ENCODE results near the gene PALD1.

The PALD1 gene

GRCh38 chr10:70437721-70438120 lies 40.8 kb upstream of the PALD1 start:
- no peaks in the 10 kb centered on the region for H3K79me2 ChIP-seq (ENCODE audit: insufficient read depth, low read length)

GRCh38 chr10:70440296-70441160 lies 38.0 kb upstream of the PALD1 start:
- Histone ChIP-seq H3K4me3 (ENCODE audit: insufficient read depth, low read length, poor library complexity, severe bottlenecking) (no peak overlapping the region), H3K9me2 (replicated peaks; ENCODE audit: insufficient read depth, low read length) (no peaks in the 10 kb centered on the region), H3K36me3 (ENCODE audit: low read length) (no peaks in the 10 kb centered on the region), H3F3A (ENCODE audit: insufficient read depth) (no peaks in the 10 kb centered on the region), H3K27ac (ENCODE audit: low read depth, low read length) (no peak overlapping the region), H4K20me1 (ENCODE audit: low read depth, low read length) (no peaks in the 10 kb centered on the region), H3K79me2 (ENCODE audit: insufficient read depth, low read length) (no peaks in the 10 kb centered on the region), H2AFZ (ENCODE audit: low read depth, low read length, severe bottlenecking) (no peak overlapping the region), H3K9ac (ENCODE audit: low read length) (no peak overlapping the region), H3K4me2 (ENCODE audit: low read depth, low read length, poor library complexity, severe bottlenecking) (no peak overlapping the region), H3K27me3 (ENCODE audit: low read length) (no peaks in the 10 kb centered on the region), H3K9me3 (ENCODE audit: insufficient read depth, low read length) (no peaks in the 10 kb centered on the region)
- TF ChIP-seq EZH2phosphoT487 (conservative IDR thresholded peaks at IDR 0.05; ENCODE audit: low read length) (no peak), CTCF (IDR thresholded peaks at IDR 0.05; ENCODE audit: insufficient read depth, low read length, poor library complexity, severe bottlenecking) (no peak)

More at GRCh38 chr10:70437721-70438120, 40.8 kb upstream of the PALD1 start:
- Histone ChIP-seq H3K4me3 (ENCODE audit: insufficient read depth, low read length, poor library complexity, severe bottlenecking) (no peak overlapping the region), H3K9ac (ENCODE audit: low read length) (no peak overlapping the region), H3F3A (ENCODE audit: insufficient read depth) (no peaks in the 10 kb centered on the region), H3K4me2 (ENCODE audit: low read depth, low read length, poor library complexity, severe bottlenecking) (no peak overlapping the region), H3K9me3 (ENCODE audit: insufficient read depth, low read length) (no peaks in the 10 kb centered on the region), H3K36me3 (ENCODE audit: low read length) (no peaks in the 10 kb centered on the region), H3K27me3 (ENCODE audit: low read length) (no peaks in the 10 kb centered on the region), H2AFZ (ENCODE audit: low read depth, low read length, severe bottlenecking) (no peak overlapping the region), H3K27ac (ENCODE audit: low read depth, low read length) (no peak overlapping the region), H3K9me2 (replicated peaks; ENCODE audit: insufficient read depth, low read length) (no peaks in the 10 kb centered on the region), H4K20me1 (ENCODE audit: low read depth, low read length) (no peaks in the 10 kb centered on the region)
- TF ChIP-seq CTCF (IDR thresholded peaks at IDR 0.05; ENCODE audit: insufficient read depth, low read length, poor library complexity, severe bottlenecking), result no peak
- TF ChIP-seq EZH2phosphoT487 (conservative IDR thresholded peaks at IDR 0.05; ENCODE audit: low read length), result no peak

- H3K9me3 ChIP-seq (ENCODE audit: insufficient read depth, low read length), result no peaks in the 10 kb centered on the region
- no peaks in the 10 kb centered on the region for H3K9me2 ChIP-seq (replicated peaks; ENCODE audit: insufficient read depth, low read length)
- H3K4me2 ChIP-seq (ENCODE audit: low read depth, low read length, poor library complexity, severe bottlenecking), result no peak within 1 kb of the TSS
- TF ChIP-seq EZH2phosphoT487 (conservative IDR thresholded peaks at IDR 0.05; ENCODE audit: low read length) (no peak), CTCF (IDR thresholded peaks at IDR 0.05; ENCODE audit: insufficient read depth, low read length, poor library complexity, severe bottlenecking) (no peak)
- no peaks in the 10 kb centered on the region for H3K27me3 ChIP-seq (ENCODE audit: low read length)
- H2AFZ ChIP-seq (ENCODE audit: low read depth, low read length, severe bottlenecking), result no peak within 1 kb of the TSS
- H3F3A ChIP-seq (ENCODE audit: insufficient read depth), result no peaks in the 10 kb centered on the region
- H4K20me1 ChIP-seq (ENCODE audit: low read depth, low read length), result no peaks in the 10 kb centered on the region
- H3K9ac ChIP-seq (ENCODE audit: low read length), result no peak within 1 kb of the TSS
- H3K36me3 ChIP-seq (ENCODE audit: low read length), result no peaks in the 10 kb centered on the region
- no peak within 1 kb of the TSS for H3K4me3 ChIP-seq (ENCODE audit: insufficient read depth, low read length, poor library complexity, severe bottlenecking)
- no peaks in the 10 kb centered on the region for H3K79me2 ChIP-seq (ENCODE audit: insufficient read depth, low read length)
- no peak within 1 kb of the TSS for H3K27ac ChIP-seq (ENCODE audit: low read depth, low read length)
Observed at GRCh38 chr10:70441161-70441894, 37.2 kb upstream of the PALD1 start, which contains the start of gene NODAL. Gene NODAL (minus strand): TSS chr10:70441681. CDS start chr10:70441667, 14 bp downstream.

All from SU-DHL-6 (cell line).